Esophagus squamous epithelium (tissue), 5 donors: Measurements from ENCODE around the gene PKP4. TPM values are rescaled to one million over a fixed set of nuclear protein-coding genes. Genes with fewer than 3 reads are reported as not detected.
A peak's percentile ranks its signal among the peaks of the same experiment; 100 is the strongest.

Experiments
- DNase-seq: peaks from one replicate; lab custom pipeline; 2025; lab: John Stamatoyannopoulos, UW
- H3K27ac ChIP-seq, 4 donors: fragments of 200-600 bp; sonication (generic); one replicate each; pipeline ENCODE4 v1.5.1; 2016 to 2019; ENCODE audit warnings: mild to moderate bottlenecking in 1 of 4
- H3K27me3 ChIP-seq, 4 donors: fragments of 200-600 bp; sonication (generic); 1 replicate in 3 of 4; 2 replicates in 1 of 4; pipeline versions ENCODE4 v1.5.1 to v1.6.0; 2017 to 2021; ENCODE audit warnings: antibody characterized with exemption in 1 of 4
- H3K36me3 ChIP-seq, 3 donors: fragments of 200-600 bp; sonication (generic); one replicate each; pipeline ENCODE4 v1.5.1; 2016 to 2019
- H3K4me1 ChIP-seq, 3 donors: fragments of 200-600 bp; sonication (generic); one replicate each; pipeline ENCODE4 v1.5.1; 2017 to 2019
- H3K4me3 ChIP-seq, 4 donors: fragments of 200-600 bp; sonication (generic); 1 replicate in 3 of 4; 2 replicates in 1 of 4; pipeline ENCODE4 v1.5.1; 2016 to 2019; ENCODE audit warnings: mild to moderate bottlenecking in 2 of 4, moderate library complexity in 1 of 4
- H3K9me3 ChIP-seq, 3 donors: fragments of 200-600 bp; sonication (generic); one replicate each; pipeline ENCODE4 v1.5.1; 2016 to 2019
- POLR2A ChIP-seq, 4 donors: fragments of 450-650 bp; IDR thresholded peaks; one replicate each; pipeline ENCODE4 v1.6.1; 2017; ENCODE audit warnings: antibody characterized with exemption in 4 of 4, mild to moderate bottlenecking in 4 of 4, moderate library complexity in 3 of 4
- WGBS, 2 donors: methylation state at CpG; one replicate each; pipeline ENCODE4 v1.1.5; 2018; 5-methylcytosine and 5-hydroxymethylcytosine counted together
- intact Hi-C: fragments of 100-400 bp; cut with DNase I; formaldehyde crosslinking; loops from one replicate; pipeline ENCODE4 v1.15.0; 2022
- total RNA-seq, 4 donors: library from RNA; depleted of rRNA; stranded (reverse); fragments of >200 nt; gene quantifications; one replicate each; pipeline ENCODE4 v1.1.0, GENCODE V29; 2016
- TF ChIP-seq, protein P1 (sequence below), 6 experiments: fragments of 450-650 bp in 4 of 6; fragments of 200-600 bp in 2 of 6; sonication (generic) in 2 of 6; IDR thresholded peaks; one replicate each; pipeline ENCODE4 v1.5.1; 2016 to 2019; ENCODE audit warnings: antibody characterized with exemption in 6 of 6, mild to moderate bottlenecking in 4 of 6, moderate library complexity in 4 of 6
- donor health status: DM: yes; HTN: yes; CAD: no.

The PKP4 gene
- total RNA-seq, 4 donors from 2014 or later, result 36.3 to 77.1 (median 46.6) TPM

DNA sequence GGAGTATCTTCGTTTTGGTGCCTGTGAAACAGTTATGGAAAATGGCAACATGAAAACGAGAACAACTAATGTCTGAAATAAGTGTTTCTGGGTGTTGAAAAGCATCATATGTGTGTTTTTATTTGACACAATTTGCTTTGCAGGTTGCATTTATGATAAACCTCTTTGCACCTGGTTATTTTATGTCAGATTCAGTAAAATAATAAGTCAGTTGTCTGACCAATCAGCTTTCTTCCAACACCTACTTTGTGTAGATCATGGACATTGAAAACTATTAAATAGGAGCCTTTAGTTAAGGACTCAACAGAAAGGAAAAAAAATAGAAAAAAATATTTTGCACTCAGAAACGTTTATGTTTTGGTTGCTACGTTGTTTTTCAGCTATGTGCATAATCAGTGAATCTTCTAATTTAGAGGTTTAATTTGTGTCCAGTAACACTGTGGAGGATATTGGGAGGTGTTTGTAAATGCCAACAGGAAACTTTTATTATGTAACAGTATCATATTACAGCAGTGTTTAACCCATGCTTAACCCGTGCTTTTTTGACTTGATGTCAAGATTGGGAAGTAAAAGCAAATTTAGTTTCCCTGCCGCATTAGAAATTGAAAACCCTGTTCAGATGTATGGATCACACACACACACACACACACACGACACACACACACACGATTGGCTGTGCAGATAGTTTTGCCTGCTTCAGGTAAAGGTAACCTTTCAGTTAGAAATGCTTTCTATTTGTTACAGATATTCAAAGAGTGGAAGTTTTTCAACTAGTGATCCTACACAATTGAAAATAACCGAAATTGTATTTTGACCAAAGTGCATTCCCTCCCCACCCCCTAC, 2.6 kb downstream of the PKP4 start:
- H3K9me3 ChIP-seq, result no peaks in the 10 kb centered on the region
- no peaks in the 10 kb centered on the region for H3K36me3 ChIP-seq
- WGBS, 2 donors, result 28 to 33% methylated on average over 9 of the region's 9 CpGs
- TF ChIP-seq, protein P1, sequence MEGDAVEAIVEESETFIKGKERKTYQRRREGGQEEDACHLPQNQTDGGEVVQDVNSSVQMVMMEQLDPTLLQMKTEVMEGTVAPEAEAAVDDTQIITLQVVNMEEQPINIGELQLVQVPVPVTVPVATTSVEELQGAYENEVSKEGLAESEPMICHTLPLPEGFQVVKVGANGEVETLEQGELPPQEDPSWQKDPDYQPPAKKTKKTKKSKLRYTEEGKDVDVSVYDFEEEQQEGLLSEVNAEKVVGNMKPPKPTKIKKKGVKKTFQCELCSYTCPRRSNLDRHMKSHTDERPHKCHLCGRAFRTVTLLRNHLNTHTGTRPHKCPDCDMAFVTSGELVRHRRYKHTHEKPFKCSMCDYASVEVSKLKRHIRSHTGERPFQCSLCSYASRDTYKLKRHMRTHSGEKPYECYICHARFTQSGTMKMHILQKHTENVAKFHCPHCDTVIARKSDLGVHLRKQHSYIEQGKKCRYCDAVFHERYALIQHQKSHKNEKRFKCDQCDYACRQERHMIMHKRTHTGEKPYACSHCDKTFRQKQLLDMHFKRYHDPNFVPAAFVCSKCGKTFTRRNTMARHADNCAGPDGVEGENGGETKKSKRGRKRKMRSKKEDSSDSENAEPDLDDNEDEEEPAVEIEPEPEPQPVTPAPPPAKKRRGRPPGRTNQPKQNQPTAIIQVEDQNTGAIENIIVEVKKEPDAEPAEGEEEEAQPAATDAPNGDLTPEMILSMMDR (IDR thresholded peaks at IDR 0.05), result no peak
- TF ChIP-seq POLR2A (IDR thresholded peaks at IDR 0.05), result no peak
- DNase-seq, result no peak
- peak overlapping the region in 3 of 4 donors; percentile 71 to 93 (median 92) for H3K4me3 ChIP-seq
- intact Hi-C loops, result loop anchor here (10.0 kb wide), 1 partner anchor 285 kb away; no protein-coding TSS in a partner anchor
- no peaks in the 10 kb centered on the region for H3K27me3 ChIP-seq
- peaks cover 4 to 67% (median 5%) of the 10 kb centered on the region in 3 donors for H3K4me1 ChIP-seq
- H3K27ac ChIP-seq, result no peak overlapping the region

DNA sequence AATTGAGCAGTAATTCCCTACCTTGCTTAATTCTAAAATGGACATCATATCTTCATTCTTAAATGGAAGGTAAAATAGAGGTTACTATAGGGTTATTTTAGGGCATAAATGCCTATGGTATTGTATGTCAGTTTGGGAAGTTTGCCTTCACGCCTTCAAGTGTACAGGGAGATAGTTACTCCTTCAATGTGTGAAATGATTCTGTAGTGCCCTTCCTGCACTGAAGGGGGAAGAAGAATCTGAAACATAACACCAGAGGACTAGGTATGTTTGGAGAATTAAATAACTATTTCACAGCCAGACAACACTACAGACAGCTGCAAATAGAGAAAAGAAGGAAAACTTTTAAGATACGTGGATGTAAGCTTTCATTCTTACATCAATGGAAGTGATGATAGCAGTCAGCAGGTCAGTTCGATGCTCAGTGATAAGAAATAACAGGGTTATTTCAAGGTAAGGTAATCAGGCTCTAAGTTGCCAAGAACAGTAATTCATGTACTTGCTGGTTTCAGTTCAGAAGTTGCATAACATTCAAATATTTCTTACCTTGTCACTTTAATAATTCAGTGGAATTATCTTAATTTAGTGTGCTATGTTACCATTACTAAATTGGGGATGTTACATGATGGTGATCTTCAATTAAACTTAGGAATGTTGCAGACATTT, 4.0 kb downstream of the PKP4 start:
- TF ChIP-seq, protein P1 (IDR thresholded peaks at IDR 0.05), result peak in 4 of 6 experiments; percentile 14 to 29 (median 16)
- TF ChIP-seq POLR2A (IDR thresholded peaks at IDR 0.05), result no peak
- Histone ChIP-seq H3K4me3 (peak overlapping the region in 1 of 4 donors; percentile 9), H3K27ac (no peak overlapping the region), H3K4me1 (peaks cover 4 to 67% (median 5%) of the 10 kb centered on the region in 3 donors), H3K36me3 (no peaks in the 10 kb centered on the region), H3K9me3 (no peaks in the 10 kb centered on the region), H3K27me3 (no peaks in the 10 kb centered on the region)
- intact Hi-C loops, result no loop called here
- WGBS, 2 donors, result 21 to 42% methylated on average over 3 of the region's 3 CpGs
- no peak for DNase-seq

DNA sequence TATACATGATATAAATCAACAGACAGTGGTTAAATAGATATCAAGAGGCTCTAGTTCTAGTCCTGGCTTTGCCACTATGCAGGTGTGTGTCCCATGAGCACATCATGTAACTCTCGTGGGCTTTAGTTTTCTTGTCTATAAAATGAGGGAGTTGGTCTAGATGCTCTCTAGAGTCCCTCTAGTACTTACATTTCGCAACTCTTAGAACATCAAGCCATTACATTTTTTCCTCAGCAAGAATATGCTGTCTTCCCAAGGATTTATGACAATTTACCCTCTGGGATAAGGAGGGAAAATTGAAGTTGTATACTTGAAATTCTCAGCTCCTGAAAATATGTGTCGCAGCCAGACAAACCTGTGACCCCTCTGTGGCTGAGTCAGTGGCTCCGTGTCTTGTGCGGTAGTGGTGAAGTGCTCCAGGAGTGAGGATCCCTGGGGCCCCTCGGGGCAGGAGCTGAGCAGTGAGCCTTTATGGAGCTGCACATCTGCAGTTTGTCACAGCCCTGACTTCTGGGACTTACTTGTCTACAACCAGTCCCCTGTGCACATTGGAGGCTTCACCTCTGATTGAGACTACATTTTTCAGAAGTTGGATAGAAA, 6.8 kb downstream of the PKP4 start:
- 79% methylated on average over 4 to 6 of the region's 6 CpGs for WGBS, 2 donors
- H3K27me3 ChIP-seq, result no peaks in the 10 kb centered on the region
- no peak for DNase-seq
- no peak for TF ChIP-seq POLR2A (IDR thresholded peaks at IDR 0.05)
- TF ChIP-seq, protein P1 (IDR thresholded peaks at IDR 0.05), result no peak
- intact Hi-C loops, result no loop called here
- no peak overlapping the region for H3K4me3 ChIP-seq
- H3K9me3 ChIP-seq, result no peaks in the 10 kb centered on the region
- H3K27ac ChIP-seq, result no peak overlapping the region
- no peaks in the 10 kb centered on the region for H3K36me3 ChIP-seq
- H3K4me1 ChIP-seq, result peaks cover 0 to 51% (median 0%) of the 10 kb centered on the region in 3 donors

DNA sequence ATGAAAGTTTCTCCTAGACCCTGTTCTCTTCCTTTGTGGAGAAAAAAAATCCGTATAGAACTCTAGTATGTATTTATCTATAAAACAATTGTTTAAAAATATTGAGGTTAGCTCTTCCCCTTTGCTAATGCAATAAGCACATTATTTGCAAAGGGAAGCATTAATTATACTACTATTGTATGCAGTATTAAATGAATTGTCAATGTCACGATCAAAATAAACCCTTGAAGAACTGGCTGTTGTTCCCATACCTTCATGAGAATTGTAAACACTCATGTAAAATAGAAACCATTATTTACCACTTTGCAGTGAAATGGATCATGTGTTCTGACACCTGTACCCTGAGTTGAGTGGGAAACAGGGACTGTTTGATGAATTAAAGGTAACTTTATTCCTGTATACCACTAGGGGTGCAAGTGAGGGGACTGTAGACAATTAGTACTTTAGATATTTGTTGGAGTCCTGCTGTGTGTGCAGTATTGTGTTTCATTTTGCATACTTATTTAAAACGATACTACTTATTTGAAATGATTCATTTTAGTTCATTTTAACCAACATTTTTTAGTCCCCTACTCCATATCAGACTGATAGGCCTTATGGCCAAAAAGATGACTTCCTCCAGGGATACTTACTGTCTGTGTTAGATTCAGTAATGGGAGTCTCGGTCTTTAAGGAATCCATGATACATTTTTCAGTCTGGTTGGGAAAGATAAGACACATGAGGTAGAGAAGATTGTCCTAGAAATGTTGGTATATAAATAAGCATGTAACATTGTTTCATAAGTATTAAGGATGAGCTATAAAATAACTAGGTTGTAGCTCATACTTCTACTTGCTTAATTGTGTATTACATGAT, 7.9 kb downstream of the PKP4 start:
- Histone ChIP-seq H3K9me3 (no peaks in the 10 kb centered on the region), H3K27me3 (no peaks in the 10 kb centered on the region), H3K36me3 (peaks cover 0 to under 1% (median 0%) of the 10 kb centered on the region in 3 donors), H3K27ac (no peak overlapping the region), H3K4me1 (peaks cover 0 to 41% (median 0%) of the 10 kb centered on the region in 3 donors), H3K4me3 (no peak overlapping the region)
- TF ChIP-seq, protein P1 (IDR thresholded peaks at IDR 0.05), result peak in 5 of 6 experiments; percentile 7 to 59 (median 31)
- no peak for TF ChIP-seq POLR2A (IDR thresholded peaks at IDR 0.05)
- WGBS, 2 donors, result 75 to 81% methylated on average over 4 of the region's 4 CpGs
- no peak for DNase-seq
- intact Hi-C loops, result no loop called here
